GM21723 (cell line): Measurements from ENCODE around the gene ZCCHC17.

Experiments used
- ATAC-seq: cut with Tn5 transposase; IDR thresholded peaks from one replicate; pipeline ENCODE4 v1.9.1; 2021; ENCODE audit warnings: mild to moderate bottlenecking, moderate library complexity; ENCODE audit not compliant: unreplicated experiment

ZCCHC17 gene

GRCh38 chr1:31389616-31390015 is 92.8 kb downstream of the ZCCHC17 start:
- no peak for ATAC-seq

- no peak for ATAC-seq
Observed at GRCh38 chr1:31390071-31390470, 93.2 kb downstream of the ZCCHC17 start.

- no peak for ATAC-seq
Observed at GRCh38 chr1:31393463-31393862, 96.6 kb downstream of the ZCCHC17 start.

- peak; percentile 67 for ATAC-seq
Observed at GRCh38 chr1:31394584-31395193, 97.9 kb downstream of the ZCCHC17 start.

- ATAC-seq, result no peak
Observed at GRCh38 chr1:31396633-31397351, 100.0 kb downstream of the ZCCHC17 start.

- ATAC-seq, result no peak
Observed at GRCh38 chr1:31397360-31398095, 100.7 kb downstream of the ZCCHC17 start.

- no peak for ATAC-seq
Observed at GRCh38 chr1:31398246-31398645, 101.4 kb downstream of the ZCCHC17 start.

GRCh38 chr1:31399976-31400375 is 103.1 kb downstream of the ZCCHC17 start:
- no peak for ATAC-seq

- ATAC-seq, result no peak
Observed at GRCh38 chr1:31400393-31400792, 103.6 kb downstream of the ZCCHC17 start.

- ATAC-seq, result no peak
Observed at GRCh38 chr1:31401241-31401640, 104.4 kb downstream of the ZCCHC17 start.

- ATAC-seq, result no peak
Observed at GRCh38 chr1:31405578-31406245, 108.9 kb downstream of the ZCCHC17 start.

- ATAC-seq, result no peak
Observed at GRCh38 chr1:31407029-31407626, 110.3 kb downstream of the ZCCHC17 start.

GRCh38 chr1:31408788-31409318 is 112.0 kb downstream of the ZCCHC17 start:
- ATAC-seq, result no peak

GRCh38 chr1:31409946-31410858 is 113.4 kb downstream of the ZCCHC17 start:
- no peak for ATAC-seq

- no peak for ATAC-seq
Observed at GRCh38 chr1:31410871-31411270, 114.0 kb downstream of the ZCCHC17 start.

- ATAC-seq, result no peak
Observed at GRCh38 chr1:31412205-31412604, 115.4 kb downstream of the ZCCHC17 start.

GRCh38 chr1:31412732-31413404 is 116.0 kb downstream of the ZCCHC17 start, which contains the start of gene SERINC2:
SERINC2 (plus strand) TSS chr1:31413213; CDS start chr1:31413266, 53 bp downstream.
- no peak for ATAC-seq

- no peak for ATAC-seq
Observed at GRCh38 chr1:31413405-31414001, 116.7 kb downstream of the ZCCHC17 start.
